ENCODE results near the gene B4GALNT2. TPM values are rescaled to one million over a fixed set of nuclear protein-coding genes. Genes with fewer than 3 reads are reported as not detected.
"Not testable (repeated sequence)": the region's sequence is repeated elsewhere in the genome, so short reads cannot be mapped to it uniquely, and the experiment has no call there.

Gene B4GALNT2
- total and polyA plus RNA-seq, 2 of the 13 experiments (the other 11 are each of a cell fraction or from before 2014, with no cell fraction given): not detected

- H3K36me3 ChIP-seq (replicated peaks in 1 of 2; ENCODE audit: control insufficient read depth in 1 of 2, insufficient read depth in 2 of 2, low read length in 2 of 2); H3K79me2 ChIP-seq (ENCODE audit: insufficient read depth, low read length); H3K4me2 ChIP-seq (ENCODE audit: low read depth, low read length); H2AFZ ChIP-seq (ENCODE audit: low read length); CTCF ChIA-PET (ENCODE audit: low intra/inter-chr PET ratio, low total read pairs); ATAC-seq; H4K20me1 ChIP-seq (ENCODE audit: insufficient read depth, low read length); H3K27me3 ChIP-seq (ENCODE audit: control insufficient read depth in 1 of 2, insufficient read depth in 2 of 2, low read length in 2 of 2); intact Hi-C loops (cut with micrococcal nuclease; ENCODE audit: unreplicated experiment); H3K9ac ChIP-seq (ENCODE audit: insufficient read depth, low read depth, low read length); H3K27ac ChIP-seq (ENCODE audit: extremely low read length, insufficient read depth, low read length); H3K4me1 ChIP-seq (ENCODE audit: insufficient read depth, low read length); DNase-seq (ENCODE audit: low spot score); FAIRE-seq; H3K4me3 ChIP-seq (replicated peaks in 1 of 3; ENCODE audit: insufficient read depth in 1 of 3, low read depth in 2 of 3, low read length in 3 of 3); BruUV-seq (replicated peaks); POLR2A ChIA-PET: not testable (repeated sequence)
- peak; percentile 91; the same call in 1 of the 2 replicates for TF ChIP-seq ZNF841 (CRISPR knock-in tag; IDR thresholded peaks at IDR 0.05; ENCODE audit: borderline replicate concordance)
- peaks cover 15% of the 10 kb centered on the region for H3K9me3 ChIP-seq (ENCODE audit: low read length)
- in situ Hi-C loops (cut with HindIII; ENCODE audit: extremely low pct_ligation_motif_present, low pct_unique_long_range_greater_than_20kb): loop anchor here (5.0 kb wide), 1 partner anchor 43 kb away; no protein-coding TSS in a partner anchor
Observed at GRCh38 chr17:49184522-49184921, 52.0 kb downstream of the B4GALNT2 start.

GRCh38 chr17:49185381-49185780 is 52.8 kb downstream of the B4GALNT2 start:
- DNase-seq (ENCODE audit: low spot score); FAIRE-seq; BruUV-seq (replicated peaks); H2AFZ ChIP-seq (ENCODE audit: low read length); CTCF ChIA-PET (ENCODE audit: low intra/inter-chr PET ratio, low total read pairs); intact Hi-C loops (cut with micrococcal nuclease; ENCODE audit: unreplicated experiment); H3K79me2 ChIP-seq (ENCODE audit: insufficient read depth, low read length); in situ Hi-C loops (cut with HindIII; ENCODE audit: extremely low pct_ligation_motif_present, low pct_unique_long_range_greater_than_20kb); H3K36me3 ChIP-seq (replicated peaks in 1 of 2; ENCODE audit: control insufficient read depth in 1 of 2, insufficient read depth in 2 of 2, low read length in 2 of 2); H3K9ac ChIP-seq (ENCODE audit: insufficient read depth, low read depth, low read length); H3K4me2 ChIP-seq (ENCODE audit: low read depth, low read length); POLR2A ChIA-PET; H3K27ac ChIP-seq (ENCODE audit: extremely low read length, insufficient read depth, low read length); H3K4me3 ChIP-seq (replicated peaks in 1 of 3; ENCODE audit: insufficient read depth in 1 of 3, low read depth in 2 of 3, low read length in 3 of 3); H3K27me3 ChIP-seq (ENCODE audit: control insufficient read depth in 1 of 2, insufficient read depth in 2 of 2, low read length in 2 of 2); ATAC-seq; H4K20me1 ChIP-seq (ENCODE audit: insufficient read depth, low read length); H3K4me1 ChIP-seq (ENCODE audit: insufficient read depth, low read length): not testable (repeated sequence)
- H3K9me3 ChIP-seq (ENCODE audit: low read length): peaks cover 15% of the 10 kb centered on the region
- 0% methylated on average over 1 of the region's 1 CpG for WGBS (ENCODE audit: low lambda C conversion rate)

GRCh38 chr17:49187301-49187700 is 54.7 kb downstream of the B4GALNT2 start:
- Histone ChIP-seq H3K4me2 (ENCODE audit: low read depth, low read length) (no peak overlapping the region), H3K27me3 (ENCODE audit: control insufficient read depth in 1 of 2, insufficient read depth in 2 of 2, low read length in 2 of 2) (peaks cover 0 to 2% of the 10 kb centered on the region in 2 experiments; a peak in 1 of 5 replicates), H3K79me2 (ENCODE audit: insufficient read depth, low read length) (no peaks in the 10 kb centered on the region), H3K36me3 (replicated peaks in 1 of 2; ENCODE audit: control insufficient read depth in 1 of 2, insufficient read depth in 2 of 2, low read length in 2 of 2) (no peaks in the 10 kb centered on the region), H4K20me1 (ENCODE audit: insufficient read depth, low read length) (no peaks in the 10 kb centered on the region), H3K9ac (ENCODE audit: insufficient read depth, low read depth, low read length) (no peak overlapping the region), H3K4me1 (ENCODE audit: insufficient read depth, low read length) (peaks cover 5% of the 10 kb centered on the region; the same call in 1 of the 2 replicates), H3K27ac (ENCODE audit: extremely low read length, insufficient read depth, low read length) (no peak overlapping the region), H3K4me3 (replicated peaks in 1 of 3; ENCODE audit: insufficient read depth in 1 of 3, low read depth in 2 of 3, low read length in 3 of 3) (no peak overlapping the region), H2AFZ (ENCODE audit: low read length) (no peak overlapping the region), H3K9me3 (ENCODE audit: low read length) (peaks cover 15% of the 10 kb centered on the region)
- FAIRE-seq (no peak), DNase-seq (ENCODE audit: low spot score) (no peak), ATAC-seq (no peak)
- ChIA-PET POLR2A (no interaction called here), CTCF (ENCODE audit: low intra/inter-chr PET ratio, low total read pairs) (no interaction called here)
- WGBS (ENCODE audit: low lambda C conversion rate): 9% methylated on average over 3 of the region's 3 CpGs
- intact Hi-C loops (cut with micrococcal nuclease; ENCODE audit: unreplicated experiment): no loop called here
- in situ Hi-C loops (cut with HindIII; ENCODE audit: extremely low pct_ligation_motif_present, low pct_unique_long_range_greater_than_20kb): no loop called here
- no TSS peak for BruUV-seq (replicated peaks)
- TF ChIP-seq ZNF224 (CRISPR knock-in tag; IDR thresholded peaks at IDR 0.05): no peak
- no peak for TF ChIP-seq ZNF142 (CRISPR knock-in tag; IDR thresholded peaks at IDR 0.05)
- TF ChIP-seq, protein P1, sequence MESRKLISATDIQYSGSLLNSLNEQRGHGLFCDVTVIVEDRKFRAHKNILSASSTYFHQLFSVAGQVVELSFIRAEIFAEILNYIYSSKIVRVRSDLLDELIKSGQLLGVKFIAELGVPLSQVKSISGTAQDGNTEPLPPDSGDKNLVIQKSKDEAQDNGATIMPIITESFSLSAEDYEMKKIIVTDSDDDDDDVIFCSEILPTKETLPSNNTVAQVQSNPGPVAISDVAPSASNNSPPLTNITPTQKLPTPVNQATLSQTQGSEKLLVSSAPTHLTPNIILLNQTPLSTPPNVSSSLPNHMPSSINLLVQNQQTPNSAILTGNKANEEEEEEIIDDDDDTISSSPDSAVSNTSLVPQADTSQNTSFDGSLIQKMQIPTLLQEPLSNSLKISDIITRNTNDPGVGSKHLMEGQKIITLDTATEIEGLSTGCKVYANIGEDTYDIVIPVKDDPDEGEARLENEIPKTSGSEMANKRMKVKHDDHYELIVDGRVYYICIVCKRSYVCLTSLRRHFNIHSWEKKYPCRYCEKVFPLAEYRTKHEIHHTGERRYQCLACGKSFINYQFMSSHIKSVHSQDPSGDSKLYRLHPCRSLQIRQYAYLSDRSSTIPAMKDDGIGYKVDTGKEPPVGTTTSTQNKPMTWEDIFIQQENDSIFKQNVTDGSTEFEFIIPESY (CRISPR knock-in tag; IDR thresholded peaks at IDR 0.05): no peak
